Naive thymus-derived CD4-positive, alpha-beta T cell (primary cell): ENCODE results near the gene HUS1. TPM values are rescaled to one million over a fixed set of nuclear protein-coding genes. Genes with fewer than 3 reads are reported as not detected.

ENCODE experiments used
- ATAC-seq: fragments of 150-1000 bp; cut with Tn5 transposase; 2 replicates; pipeline ENCODE4 v1.10.0; 2021; ENCODE audit warnings: mild to moderate bottlenecking, moderate library complexity
- CTCF ChIA-PET: fragments of 350-600 bp; sonication (Branson Sonifier 250); formaldehyde crosslinking; loops from one replicate; lab custom pipeline; 2021; ENCODE audit warnings: antibody characterized with exemption; lab: Charles Lee
- POLR2A ChIA-PET: fragments of 350-600 bp; sonication (Branson Sonifier 250); formaldehyde crosslinking; loops from one replicate; lab custom pipeline; 2021; ENCODE audit warnings: antibody characterized with exemption, inconsistent platforms; lab: Charles Lee
- DNase-seq, 9 donors: peaks; one replicate each; pipeline versions ENCODE4 v3.0.0 to v3.0.0-alpha.2; 2020 to 2022; ENCODE audit warnings: mixed read lengths in 1 of 9
- H3K27ac ChIP-seq: one replicate; pipeline ENCODE4 v1.7.0; 2013; ENCODE audit warnings: mild to moderate bottlenecking, low read depth, low read length, moderate library complexity
- H3K27me3 ChIP-seq, 2 donors: one replicate each; pipeline ENCODE4 v1.7.0; 2013; ENCODE audit warnings: low read length in 2 of 2, mild to moderate bottlenecking in 2 of 2, moderate library complexity in 2 of 2; ENCODE audit not compliant: control insufficient read depth in 2 of 2, insufficient read depth in 2 of 2
- H3K36me3 ChIP-seq, 3 experiments: 1 replicate in 2 of 3; 2 replicates in 1 of 3; pipeline ENCODE4 v1.7.0; 2013; ENCODE audit warnings: low read length in 3 of 3, mild to moderate bottlenecking in 3 of 3, moderate library complexity in 1 of 3; ENCODE audit not compliant: insufficient read depth in 3 of 3, control insufficient read depth in 2 of 3
- H3K4me1 ChIP-seq, 2 donors: one replicate each; pipeline ENCODE4 v1.7.0; 2013; ENCODE audit warnings: low read length in 2 of 2, mild to moderate bottlenecking in 2 of 2, moderate library complexity in 1 of 2; ENCODE audit not compliant: control insufficient read depth in 2 of 2, insufficient read depth in 2 of 2
- H3K4me3 ChIP-seq: 2 replicates; pipeline ENCODE4 v1.7.0; 2013; ENCODE audit warnings: mild to moderate bottlenecking, low read length
- H3K9me3 ChIP-seq, 3 experiments: 1 replicate in 2 of 3; 2 replicates in 1 of 3; pipeline ENCODE4 v1.7.0; 2013; ENCODE audit warnings: low read length in 3 of 3; ENCODE audit not compliant: control insufficient read depth in 2 of 3
- H3K27ac Mint-ChIP-seq, 9 donors: one replicate each; pipeline ENCODE4 v1.8.0; 2020 to 2022; ENCODE audit warnings: mixed read lengths in 9 of 9, mild to moderate bottlenecking in 8 of 9, moderate library complexity in 5 of 9, inconsistent platforms in 2 of 9
- H3K27me3 Mint-ChIP-seq, 5 donors: one replicate each; pipeline ENCODE4 v1.8.0; 2021 to 2022; ENCODE audit warnings: mixed read lengths in 5 of 5, mild to moderate bottlenecking in 1 of 5
- H3K36me3 Mint-ChIP-seq, 5 donors: one replicate each; pipeline ENCODE4 v1.8.0; 2020 to 2022; ENCODE audit warnings: mixed read lengths in 5 of 5, mild to moderate bottlenecking in 3 of 5, inconsistent platforms in 1 of 5
- H3K4me1 Mint-ChIP-seq, 7 donors: one replicate each; pipeline ENCODE4 v1.8.0; 2020 to 2022; ENCODE audit warnings: mixed read lengths in 7 of 7, mild to moderate bottlenecking in 3 of 7, inconsistent platforms in 1 of 7
- H3K4me3 Mint-ChIP-seq, 10 donors: one replicate each; pipeline ENCODE4 v1.8.0; 2020 to 2022; ENCODE audit warnings: mild to moderate bottlenecking in 10 of 10, mixed read lengths in 10 of 10, moderate library complexity in 6 of 10, inconsistent platforms in 2 of 10
- H3K9me3 Mint-ChIP-seq, 11 donors: one replicate each; pipeline ENCODE4 v1.8.0; 2020 to 2022; ENCODE audit warnings: mixed read lengths in 11 of 11, mild to moderate bottlenecking in 4 of 11, inconsistent platforms in 1 of 11, moderate library complexity in 1 of 11
- intact Hi-C, 2 donors: fragments of 100-400 bp; cut with micrococcal nuclease; formaldehyde crosslinking; loops; one replicate each; pipeline ENCODE4 v1.15.1; 2023
- polyA plus RNA-seq, 2 donors: library from polyadenylated mRNA; unstranded; fragments of 300-500 nt; fragmentation: Illumina TruSeq; gene quantifications; one replicate each; pipeline ENCODE4 v1.2.3, GENCODE V29; 2021
- total RNA-seq, 6 experiments: library from RNA in 5 of 6; stranded (reverse) in 5 of 6; gene quantifications; 1 replicate in 5 of 6; 2 replicates in 1 of 6; pipeline ENCODE4 v1.2.3 and lab custom pipeline; 2021 to 2026

HUS1 gene
- total and polyA plus RNA-seq, 7 experiments from 2014 or later = 36.1 to 84.0 (median 67.6) TPM

- Mint-ChIP-seq H3K27me3 (no peaks in the 10 kb centered on the region), H3K9me3 (no peaks in the 10 kb centered on the region), H3K36me3 (peaks cover 0 to 6% (median 0%) of the 10 kb centered on the region in 5 donors), H3K27ac (peak overlapping the region in 1 of 9 donors; percentile 72), H3K4me1 (peaks cover 0 to 10% (median 0%) of the 10 kb centered on the region in 7 donors), H3K4me3 (peak overlapping the region in 1 of 10 donors; percentile 65)
- H3K27ac ChIP-seq = no peak overlapping the region
- ATAC-seq = no peak
- no peaks in the 10 kb centered on the region for H3K4me1 ChIP-seq
- no peaks in the 10 kb centered on the region for H3K9me3 ChIP-seq
- DNase-seq = no peak
- ChIA-PET POLR2A (no interaction called here), CTCF (interaction anchor here (1.1 kb wide), 1 partner anchor 54 kb away, joined by 3 read pairs; no protein-coding TSS in a partner anchor)
- no peak overlapping the region for H3K4me3 ChIP-seq
- no peaks in the 10 kb centered on the region for H3K36me3 ChIP-seq
- no peaks in the 10 kb centered on the region for H3K27me3 ChIP-seq
- intact Hi-C loops = no loop called here
Observed at GRCh38 chr7:47937711-47938573, 41.5 kb downstream of the HUS1 start.

- ChIA-PET POLR2A (no interaction called here), CTCF (interaction anchor here (1.1 kb wide), 1 partner anchor 54 kb away, joined by 3 read pairs; no protein-coding TSS in a partner anchor)
- no peaks in the 10 kb centered on the region for H3K9me3 ChIP-seq
- H3K4me3 ChIP-seq = no peak overlapping the region
- H3K27me3 ChIP-seq = no peaks in the 10 kb centered on the region
- intact Hi-C loops = no loop called here
- H3K27me3 Mint-ChIP-seq = no peaks in the 10 kb centered on the region
- no peaks in the 10 kb centered on the region for H3K4me1 ChIP-seq
- H3K27ac Mint-ChIP-seq = peak overlapping the region in 2 of 9 donors; percentile 34 to 72
- peaks cover 0 to 6% (median 0%) of the 10 kb centered on the region in 5 donors for H3K36me3 Mint-ChIP-seq
- DNase-seq (no peak), ATAC-seq (peak; percentile 23)
- peak overlapping the region in 1 of 10 donors; percentile 65 for H3K4me3 Mint-ChIP-seq
- peaks cover 0 to 10% (median 0%) of the 10 kb centered on the region in 7 donors for H3K4me1 Mint-ChIP-seq
- no peaks in the 10 kb centered on the region for H3K9me3 Mint-ChIP-seq
- no peak overlapping the region for H3K27ac ChIP-seq
- H3K36me3 ChIP-seq = no peaks in the 10 kb centered on the region
Observed at GRCh38 chr7:47937065-47937687, 42.2 kb downstream of the HUS1 start.

- H3K36me3 ChIP-seq = no peaks in the 10 kb centered on the region
- ChIA-PET POLR2A (no interaction called here), CTCF (interaction anchor here (1.1 kb wide), 1 partner anchor 55 kb away, joined by 3 read pairs; no protein-coding TSS in a partner anchor)
- H3K27me3 ChIP-seq = no peaks in the 10 kb centered on the region
- ATAC-seq = no peak
- Mint-ChIP-seq H3K4me3 (no peak overlapping the region), H3K27ac (no peak overlapping the region), H3K9me3 (no peaks in the 10 kb centered on the region), H3K36me3 (peaks cover 0 to 6% (median 0%) of the 10 kb centered on the region in 5 donors), H3K27me3 (no peaks in the 10 kb centered on the region), H3K4me1 (peaks cover 0 to 10% (median 0%) of the 10 kb centered on the region in 7 donors)
- H3K4me1 ChIP-seq = no peaks in the 10 kb centered on the region
- no peak for DNase-seq
- no peak overlapping the region for H3K27ac ChIP-seq
- H3K9me3 ChIP-seq = no peaks in the 10 kb centered on the region
- intact Hi-C loops = no loop called here
- no peak overlapping the region for H3K4me3 ChIP-seq
Observed at GRCh38 chr7:47936323-47936722, 43.1 kb downstream of the HUS1 start.

- CTCF ChIA-PET = no interaction called here
- Mint-ChIP-seq H3K36me3 (peaks cover 0 to 6% (median 0%) of the 10 kb centered on the region in 5 donors), H3K4me1 (peaks cover 0 to 10% (median 0%) of the 10 kb centered on the region in 7 donors), H3K27ac (no peak overlapping the region), H3K4me3 (no peak overlapping the region), H3K27me3 (no peaks in the 10 kb centered on the region), H3K9me3 (no peaks in the 10 kb centered on the region)
- POLR2A ChIA-PET = no interaction called here
- Histone ChIP-seq H3K9me3 (no peaks in the 10 kb centered on the region), H3K27ac (no peak overlapping the region), H3K36me3 (no peaks in the 10 kb centered on the region), H3K4me3 (no peak overlapping the region), H3K4me1 (no peaks in the 10 kb centered on the region), H3K27me3 (no peaks in the 10 kb centered on the region)
- DNase-seq (no peak), ATAC-seq (no peak)
- intact Hi-C loops = no loop called here
Observed at GRCh38 chr7:47935336-47935735, 44.1 kb downstream of the HUS1 start.

- H3K4me1 Mint-ChIP-seq = peaks cover 0 to 10% (median 0%) of the 10 kb centered on the region in 7 donors
- no peak overlapping the region for H3K4me3 Mint-ChIP-seq
- DNase-seq (no peak), ATAC-seq (no peak)
- no peaks in the 10 kb centered on the region for H3K9me3 Mint-ChIP-seq
- no peaks in the 10 kb centered on the region for H3K4me1 ChIP-seq
- no peaks in the 10 kb centered on the region for H3K27me3 ChIP-seq
- H3K4me3 ChIP-seq = no peak overlapping the region
- intact Hi-C loops = no loop called here
- ChIA-PET POLR2A (no interaction called here), CTCF (no interaction called here)
- no peaks in the 10 kb centered on the region for H3K27me3 Mint-ChIP-seq
- no peaks in the 10 kb centered on the region for H3K9me3 ChIP-seq
- no peaks in the 10 kb centered on the region for H3K36me3 ChIP-seq
- no peak overlapping the region for H3K27ac Mint-ChIP-seq
- no peak overlapping the region for H3K27ac ChIP-seq
- peaks cover 0 to 6% (median 0%) of the 10 kb centered on the region in 5 donors for H3K36me3 Mint-ChIP-seq
Observed at GRCh38 chr7:47934831-47935230, 44.6 kb downstream of the HUS1 start.

- H3K36me3 Mint-ChIP-seq = peaks cover 0 to 13% (median 0%) of the 10 kb centered on the region in 5 donors
- H3K27me3 ChIP-seq = no peaks in the 10 kb centered on the region
- ChIA-PET POLR2A (no interaction called here), CTCF (no interaction called here)
- no peaks in the 10 kb centered on the region for H3K9me3 ChIP-seq
- no peak overlapping the region for H3K4me3 ChIP-seq
- intact Hi-C loops = no loop called here
- no peak overlapping the region for H3K27ac Mint-ChIP-seq
- no peaks in the 10 kb centered on the region for H3K27me3 Mint-ChIP-seq
- no peaks in the 10 kb centered on the region for H3K4me1 ChIP-seq
- H3K9me3 Mint-ChIP-seq = no peaks in the 10 kb centered on the region
- H3K36me3 ChIP-seq = no peaks in the 10 kb centered on the region
- H3K27ac ChIP-seq = no peak overlapping the region
- peaks cover 0 to 10% (median 0%) of the 10 kb centered on the region in 7 donors for H3K4me1 Mint-ChIP-seq
- DNase-seq = no peak
- ATAC-seq = no peak
- H3K4me3 Mint-ChIP-seq = no peak overlapping the region
Observed at GRCh38 chr7:47933215-47933614, 46.2 kb downstream of the HUS1 start.
